GM23248 (cell line): Measurements from ENCODE around the gene ITLN1. TPM values are rescaled to one million over a fixed set of nuclear protein-coding genes. Genes with fewer than 3 reads are reported as not detected.
"Not testable (repeated sequence)": the region's sequence is repeated elsewhere in the genome, so short reads cannot be mapped to it uniquely, and the experiment has no call there.

ENCODE experiments used
- DNase-seq: peaks from one replicate; pipeline ENCODE4 v3.0.0-alpha.2; 2015
- H2AFZ ChIP-seq: fragments of 200-600 bp; sonication (generic); 2 replicates; pipeline ENCODE4 v1.6.1; 2016; ENCODE audit warnings: antibody characterized with exemption
- H3F3A ChIP-seq: fragments of 200-600 bp; sonication (generic); 2 replicates; pipeline ENCODE4 v1.6.1; 2016; ENCODE audit warnings: mild to moderate bottlenecking, antibody characterized with exemption, mixed run types; ENCODE audit not compliant: insufficient read depth
- H3K27ac ChIP-seq: fragments of 200-600 bp; sonication (generic); 2 replicates; pipeline ENCODE4 v1.5.1; 2016; ENCODE audit warnings: mild to moderate bottlenecking
- H3K27me3 ChIP-seq: fragments of 200-600 bp; sonication (generic); replicated peaks from 2 replicates; pipeline ENCODE4 v1.6.1; 2016; ENCODE audit warnings: mild to moderate bottlenecking; ENCODE audit not compliant: insufficient read depth
- H3K36me3 ChIP-seq: fragments of 200-600 bp; sonication (generic); 2 replicates; pipeline ENCODE4 v1.6.1; 2016; ENCODE audit warnings: low read depth, mild to moderate bottlenecking
- H3K4me1 ChIP-seq: fragments of 200-600 bp; sonication (generic); 2 replicates; pipeline ENCODE4 v1.6.1; 2016; ENCODE audit warnings: mild to moderate bottlenecking; ENCODE audit not compliant: insufficient read depth
- H3K4me2 ChIP-seq: fragments of 200-600 bp; sonication (generic); one replicate; pipeline ENCODE4 v1.6.1; 2016; ENCODE audit warnings: mild to moderate bottlenecking; ENCODE audit not compliant: unreplicated experiment
- H3K4me3 ChIP-seq: fragments of 200-600 bp; sonication (generic); 2 replicates; pipeline ENCODE4 v1.5.1; 2016; ENCODE audit warnings: mild to moderate bottlenecking
- H3K79me2 ChIP-seq: fragments of 200-600 bp; sonication (generic); 2 replicates; pipeline ENCODE4 v1.6.1; 2016; ENCODE audit warnings: mild to moderate bottlenecking; ENCODE audit not compliant: insufficient read depth
- H3K9ac ChIP-seq: fragments of 200-600 bp; sonication (generic); 2 replicates; pipeline ENCODE4 v1.6.1; 2016; ENCODE audit warnings: mild to moderate bottlenecking
- H3K9me2 ChIP-seq: fragments of 200-600 bp; sonication (generic); 2 replicates; pipeline ENCODE4 v1.6.1; 2016; ENCODE audit warnings: mixed run types, mild to moderate bottlenecking, moderate library complexity; ENCODE audit not compliant: insufficient read depth
- H3K9me3 ChIP-seq: fragments of 200-600 bp; sonication (generic); one replicate; pipeline ENCODE4 v1.6.1; 2017; ENCODE audit warnings: low read depth
- H4K20me1 ChIP-seq: fragments of 200-600 bp; sonication (generic); 2 replicates; pipeline ENCODE4 v1.6.0; 2016; ENCODE audit not compliant: insufficient read depth
- EZH2 ChIP-seq: fragments of 200-600 bp; sonication (generic); IDR thresholded peaks from 2 replicates; pipeline ENCODE4 v1.6.1; 2018; ENCODE audit warnings: antibody characterized with exemption, mild to moderate bottlenecking; ENCODE audit not compliant: insufficient read depth, poor library complexity, severe bottlenecking
- EZH2phosphoT487 ChIP-seq: fragments of 200-600 bp; sonication (generic); IDR thresholded peaks from 2 replicates; pipeline ENCODE4 v1.6.1; 2018; ENCODE audit warnings: antibody characterized with exemption, moderate library complexity, mild to moderate bottlenecking, low read depth; ENCODE audit not compliant: insufficient read depth
- WGBS, 2 experiments: methylation state at CpG; one replicate each; pipeline ENCODE4 v1.1.6; 2015 to 2017; ENCODE audit warnings: low lambda C conversion rate in 2 of 2, low coverage in 1 of 2; ENCODE audit errors: missing lambda C conversion rate in 2 of 2; 5-methylcytosine and 5-hydroxymethylcytosine counted together
- in situ Hi-C: fragments of 300-500 bp; cut with MboI; formaldehyde crosslinking; loops from 2 replicates; pipeline ENCODE4 v1.15.0; 2020
- polyA plus RNA-seq: library from polyadenylated mRNA; unstranded; fragments of >200 nt; fragmentation: Nextera tagmentation; extraction: Ambion mirVana; gene quantifications from 2 replicates; pipeline ENCODE4 v1.2.1, GENCODE V29; 2016
- total RNA-seq: library from RNA; depleted of rRNA; stranded (reverse); fragments of >200 nt; shearing (Covaris generic); gene quantifications from 2 replicates; pipeline ENCODE4 v1.2.3, GENCODE V29; 2014

ITLN1 gene
- total and polyA plus RNA-seq, 2 experiments from 2014 or later = not detected

GRCh38 chr1:160907976-160908375, 23.0 kb upstream of the ITLN1 start:
- Histone ChIP-seq H3K27me3 (no peaks in the 10 kb centered on the region; the same call in none of the 2 replicates), H3K4me1 (no peaks in the 10 kb centered on the region), H3K36me3 (no peaks in the 10 kb centered on the region), H4K20me1 (no peaks in the 10 kb centered on the region), H3F3A (no peaks in the 10 kb centered on the region), H3K9me3 (no peaks in the 10 kb centered on the region), H2AFZ (no peak overlapping the region), H3K79me2 (no peaks in the 10 kb centered on the region), H3K9me2 (no peaks in the 10 kb centered on the region), H3K9ac (no peak overlapping the region), H3K4me2 (no peak overlapping the region), H3K27ac (no peak overlapping the region), H3K4me3 (no peak overlapping the region)
- TF ChIP-seq EZH2 (no peak), EZH2phosphoT487 (no peak)
- 10 to 12% methylated on average over 7 of the region's 7 CpGs for WGBS, 2 experiments
- no peak for DNase-seq
- in situ Hi-C loops = no loop called here

GRCh38 chr1:160905617-160905989, 20.6 kb upstream of the ITLN1 start:
- WGBS, 2 experiments = 21 to 35% methylated on average over 4 of the region's 4 CpGs
- no peaks in the 10 kb centered on the region for H3K9me3 ChIP-seq

DNA sequence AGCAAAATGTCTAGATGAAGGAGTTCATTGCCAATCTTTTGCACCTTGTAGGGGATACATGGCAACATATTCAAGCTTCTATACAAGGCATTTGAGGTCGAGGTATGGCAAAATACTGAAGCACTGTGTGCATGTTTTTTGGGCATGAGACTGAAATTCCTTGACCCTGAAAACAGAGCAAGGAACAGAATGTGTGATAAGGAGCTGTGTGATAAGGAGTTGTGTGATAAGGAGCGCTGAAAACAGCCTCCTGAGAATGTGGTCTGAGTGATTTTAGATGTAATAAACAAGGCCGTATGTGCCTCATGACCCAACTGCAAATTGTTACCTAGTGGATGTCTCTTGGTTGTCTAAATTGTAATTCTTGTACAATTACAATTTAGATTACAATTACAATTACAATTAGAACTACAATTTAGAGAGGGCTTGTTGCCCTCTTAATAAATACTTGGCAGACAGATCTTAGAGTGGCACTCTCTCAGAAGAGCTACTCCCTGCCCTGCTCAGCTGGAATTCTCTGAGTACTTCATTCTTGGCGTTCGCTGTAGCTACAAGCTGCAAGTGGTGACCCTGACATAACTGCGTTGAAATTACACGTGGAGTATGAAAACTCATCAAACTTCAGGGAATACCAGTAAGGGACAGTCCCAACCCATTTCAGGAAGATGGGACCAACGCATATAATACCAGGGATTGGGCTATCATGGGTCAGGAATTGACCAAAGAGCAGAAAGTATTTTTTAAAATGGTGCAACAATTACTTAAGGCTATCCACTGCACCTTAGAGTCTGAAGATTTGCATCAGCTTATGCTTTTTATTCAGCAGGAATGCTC, 20.0 kb upstream of the ITLN1 start:
- H3K27me3 ChIP-seq = no peaks in the 10 kb centered on the region
- no peak overlapping the region for H3K9ac ChIP-seq
- no peak overlapping the region for H3K4me3 ChIP-seq
- no peak for DNase-seq
- 20% methylated on average over 8 of the region's 8 CpGs for WGBS, 2 experiments
- H4K20me1 ChIP-seq = no peaks in the 10 kb centered on the region
- no peak overlapping the region for H3K4me2 ChIP-seq
- no peaks in the 10 kb centered on the region for H3F3A ChIP-seq
- no peaks in the 10 kb centered on the region for H3K4me1 ChIP-seq
- no peaks in the 10 kb centered on the region for H3K36me3 ChIP-seq
- H2AFZ ChIP-seq = no peak overlapping the region
- in situ Hi-C loops = no loop called here
- H3K27ac ChIP-seq = no peak overlapping the region
- no peaks in the 10 kb centered on the region for H3K9me2 ChIP-seq
- TF ChIP-seq EZH2phosphoT487 = no peak
- no peak for TF ChIP-seq EZH2
- no peaks in the 10 kb centered on the region for H3K9me3 ChIP-seq
- no peaks in the 10 kb centered on the region for H3K79me2 ChIP-seq

More at GRCh38 chr1:160905617-160905989, 20.6 kb upstream of the ITLN1 start:
- in situ Hi-C loops = no loop called here
- Histone ChIP-seq H3K4me2 (no peak overlapping the region), H3K27me3 (no peaks in the 10 kb centered on the region), H3K9ac (no peak overlapping the region), H3K4me3 (no peak overlapping the region), H3K4me1 (no peaks in the 10 kb centered on the region), H3K9me2 (no peaks in the 10 kb centered on the region), H3K79me2 (no peaks in the 10 kb centered on the region), H4K20me1 (no peaks in the 10 kb centered on the region), H3K36me3 (no peaks in the 10 kb centered on the region), H2AFZ (no peak overlapping the region), H3K27ac (no peak overlapping the region), H3F3A (no peaks in the 10 kb centered on the region)
- TF ChIP-seq EZH2phosphoT487 (no peak), EZH2 (no peak)
- no peak for DNase-seq

GRCh38 chr1:160902251-160902650, 17.3 kb upstream of the ITLN1 start:
- not testable (repeated sequence) for H3F3A ChIP-seq, H3K9ac ChIP-seq

GRCh38 chr1:160901768-160902167, 16.8 kb upstream of the ITLN1 start:
- DNase-seq = no peak
- H3K9me2 ChIP-seq = no peaks in the 10 kb centered on the region
- TF ChIP-seq EZH2 = no peak
- TF ChIP-seq EZH2phosphoT487 = no peak
- H3K4me1 ChIP-seq = no peaks in the 10 kb centered on the region
- no peaks in the 10 kb centered on the region for H3K79me2 ChIP-seq
- H3K4me3 ChIP-seq = no peak overlapping the region
- H3K9me3 ChIP-seq = no peaks in the 10 kb centered on the region
- H3K36me3 ChIP-seq = no peaks in the 10 kb centered on the region
- WGBS, 2 experiments = 5 to 14% methylated on average over 2 of the region's 2 CpGs
- H3K27me3 ChIP-seq = no peaks in the 10 kb centered on the region
- H3K4me2 ChIP-seq = no peak overlapping the region
- in situ Hi-C loops = no loop called here
- no peak overlapping the region for H2AFZ ChIP-seq
- no peaks in the 10 kb centered on the region for H3F3A ChIP-seq
- no peaks in the 10 kb centered on the region for H4K20me1 ChIP-seq
- no peak overlapping the region for H3K9ac ChIP-seq
- H3K27ac ChIP-seq = no peak overlapping the region

More at GRCh38 chr1:160902251-160902650, 17.3 kb upstream of the ITLN1 start:
- DNase-seq, H3K9me2 ChIP-seq, H3K27me3 ChIP-seq, H2AFZ ChIP-seq, in situ Hi-C loops, H4K20me1 ChIP-seq, H3K4me1 ChIP-seq, H3K4me2 ChIP-seq, H3K4me3 ChIP-seq, H3K79me2 ChIP-seq, H3K36me3 ChIP-seq, H3K27ac ChIP-seq, H3K9me3 ChIP-seq: not testable (repeated sequence)
- WGBS, 2 experiments = 41 to 56% methylated on average over 1 of the region's 1 CpG

GRCh38 chr1:160900683-160901082, 15.7 kb upstream of the ITLN1 start:
- H3K79me2 ChIP-seq, H3K4me1 ChIP-seq, H3F3A ChIP-seq, H3K27ac ChIP-seq, H4K20me1 ChIP-seq, H2AFZ ChIP-seq, DNase-seq, H3K9ac ChIP-seq, H3K4me2 ChIP-seq, H3K4me3 ChIP-seq, H3K27me3 ChIP-seq, in situ Hi-C loops, H3K9me3 ChIP-seq, H3K9me2 ChIP-seq, H3K36me3 ChIP-seq: not testable (repeated sequence)
- WGBS, 2 experiments = 17 to 31% methylated on average over 3 of the region's 3 CpGs
